Right lung (tissue), 5 donors: Measurements from ENCODE around the gene SORCS2. TPM values are rescaled to one million over a fixed set of nuclear protein-coding genes. Genes with fewer than 3 reads are reported as not detected.

ENCODE experiments used
- DNase-seq, 2 donors: peaks; one replicate each; pipeline ENCODE4 v3.0.0-alpha.2; 2013
- polyA plus RNA-seq, 5 donors: library from polyadenylated mRNA; unstranded; fragments of 120-200 nt; gene quantifications; one replicate each; pipeline versions ENCODE4 v1.2.1 to v1.2.3, GENCODE V29; 2013; ENCODE audit warnings: inconsistent platforms in 1 of 5, low replicate concordance in 1 of 5; ENCODE audit not compliant: insufficient read length in 5 of 5, insufficient read depth in 1 of 5

The SORCS2 gene
- polyA plus RNA-seq, 5 donors: 4.8 to 8.6 (median 5.8) TPM

- no peak for DNase-seq
Observed at GRCh38 chr4:7353846-7354610, 161.7 kb downstream of the SORCS2 start.

GRCh38 chr4:7354927-7355326, 162.6 kb downstream of the SORCS2 start:
- no peak for DNase-seq

GRCh38 chr4:7355795-7356194, 163.5 kb downstream of the SORCS2 start:
- DNase-seq: no peak

GRCh38 chr4:7356667-7357310, 164.5 kb downstream of the SORCS2 start:
- DNase-seq: no peak

GRCh38 chr4:7357323-7357722, 165.0 kb downstream of the SORCS2 start:
- no peak for DNase-seq

GRCh38 chr4:7358100-7358735, 165.9 kb downstream of the SORCS2 start:
- no peak for DNase-seq

GRCh38 chr4:7359400-7360062, 167.2 kb downstream of the SORCS2 start:
- peak in 1 of 2 donors; percentile 51 for DNase-seq

- DNase-seq: no peak
Observed at GRCh38 chr4:7360806-7361205, 168.5 kb downstream of the SORCS2 start.

- DNase-seq: peak; percentile 74 to 77
Observed at GRCh38 chr4:7361280-7361895, 169.1 kb downstream of the SORCS2 start.

GRCh38 chr4:7362341-7362740, 170.0 kb downstream of the SORCS2 start:
- DNase-seq: no peak

- no peak for DNase-seq
Observed at GRCh38 chr4:7362862-7363430, 170.6 kb downstream of the SORCS2 start.

- no peak for DNase-seq
Observed at GRCh38 chr4:7364979-7365378, 172.6 kb downstream of the SORCS2 start.

- no peak for DNase-seq
Observed at GRCh38 chr4:7365462-7366179, 173.3 kb downstream of the SORCS2 start.

- DNase-seq: peak in 1 of 2 donors; percentile 48
Observed at GRCh38 chr4:7366180-7366945, 174.0 kb downstream of the SORCS2 start.

GRCh38 chr4:7366954-7367353, 174.6 kb downstream of the SORCS2 start:
- DNase-seq: no peak

- no peak for DNase-seq
Observed at GRCh38 chr4:7367406-7367805, 175.1 kb downstream of the SORCS2 start.

GRCh38 chr4:7367864-7368277, 175.5 kb downstream of the SORCS2 start:
- DNase-seq: no peak

- no peak for DNase-seq
Observed at GRCh38 chr4:7368296-7368695, 176.0 kb downstream of the SORCS2 start.

GRCh38 chr4:7369511-7369910, 177.2 kb downstream of the SORCS2 start:
- no peak for DNase-seq

GRCh38 chr4:7370038-7370437, 177.7 kb downstream of the SORCS2 start:
- no peak for DNase-seq
